CD4-positive, alpha-beta T cell treated with Interleukin-15 for 1 hour (primary cell): Measurements from ENCODE around the gene GNAZ.
"Not testable (repeated sequence)": the region's sequence is repeated elsewhere in the genome, so short reads cannot be mapped to it uniquely, and the experiment has no call there.

Source experiments
- DNase-seq: peaks from one replicate; pipeline ENCODE4 v3.0.0-alpha.2; 2020

Gene GNAZ

DNA sequence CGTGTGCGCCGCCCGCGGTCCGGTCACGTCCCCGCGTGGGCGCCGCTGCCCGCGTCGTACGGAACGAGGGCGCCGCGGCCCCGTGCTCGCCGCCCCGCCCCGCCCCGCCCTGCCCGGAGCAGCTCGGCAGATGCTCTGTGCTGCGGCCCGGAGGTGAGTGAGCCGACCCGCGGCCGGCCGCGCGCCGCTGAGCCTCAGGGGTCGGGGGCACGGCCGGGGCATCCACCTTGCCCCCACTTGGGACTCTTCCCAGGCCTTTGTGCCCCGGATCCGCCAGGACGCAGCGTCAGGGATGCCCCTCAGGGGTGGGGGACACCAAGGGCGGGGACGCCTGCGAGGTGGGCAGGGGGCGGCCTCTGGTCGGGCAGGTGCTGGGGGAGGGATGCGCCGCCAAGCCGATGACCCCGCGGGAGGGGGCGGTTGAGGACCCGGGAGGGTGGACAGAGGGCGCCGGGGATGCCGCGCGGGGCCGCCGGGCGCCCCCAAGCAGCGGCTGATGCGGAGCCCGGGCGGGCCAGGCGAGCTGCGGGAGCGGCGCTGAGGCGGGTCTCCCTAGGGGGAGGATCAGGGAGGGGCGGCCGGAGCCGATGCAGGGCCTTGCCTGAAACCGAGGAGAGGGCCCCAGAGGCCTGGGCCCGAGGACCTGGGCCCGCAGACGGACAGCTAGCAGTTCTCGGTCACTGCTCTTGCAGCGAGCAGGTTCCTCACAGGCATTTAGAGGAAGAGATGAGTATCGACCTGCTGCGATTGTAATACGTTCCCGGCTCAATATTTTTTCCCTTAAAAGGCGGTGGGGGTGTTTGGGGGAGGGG lies at the start of gene GNAZ:
Gene GNAZ, plus strand, starts transcription at position 102 of the 812 bp plus-strand sequence. CDS start 25,177 bp downstream, outside the sequence.
- DNase-seq, result peak; percentile 16

DNA sequence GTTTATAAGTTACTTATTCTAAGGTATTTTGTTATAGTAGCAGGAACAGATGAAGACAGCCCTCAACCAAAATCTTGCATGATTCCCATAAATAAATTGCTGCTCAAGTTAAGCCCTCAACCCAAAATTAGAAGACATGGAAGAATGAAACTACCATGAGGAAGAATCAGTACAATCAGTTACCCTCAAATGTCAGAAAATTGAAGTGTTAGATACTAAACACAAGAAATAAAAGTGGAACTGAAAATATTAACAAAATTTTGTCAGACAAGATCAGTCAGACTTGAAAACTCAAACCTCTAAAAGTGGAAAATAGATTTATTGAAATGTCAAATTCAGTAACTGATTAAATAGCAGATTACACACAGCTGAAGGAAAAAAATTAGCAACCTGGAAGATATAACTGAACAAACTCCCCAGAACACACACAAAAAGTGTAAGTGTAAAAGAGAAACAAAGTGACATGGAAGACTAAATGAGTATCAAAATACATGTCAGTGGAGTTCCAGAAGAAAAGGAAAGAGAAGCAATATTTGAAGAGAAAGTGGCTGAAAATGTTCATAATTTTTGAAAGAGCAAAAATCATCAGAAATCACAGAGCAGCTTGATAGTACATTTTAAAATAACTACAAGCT lies 49.5 kb upstream of the GNAZ start:
- DNase-seq, result no peak

DNA sequence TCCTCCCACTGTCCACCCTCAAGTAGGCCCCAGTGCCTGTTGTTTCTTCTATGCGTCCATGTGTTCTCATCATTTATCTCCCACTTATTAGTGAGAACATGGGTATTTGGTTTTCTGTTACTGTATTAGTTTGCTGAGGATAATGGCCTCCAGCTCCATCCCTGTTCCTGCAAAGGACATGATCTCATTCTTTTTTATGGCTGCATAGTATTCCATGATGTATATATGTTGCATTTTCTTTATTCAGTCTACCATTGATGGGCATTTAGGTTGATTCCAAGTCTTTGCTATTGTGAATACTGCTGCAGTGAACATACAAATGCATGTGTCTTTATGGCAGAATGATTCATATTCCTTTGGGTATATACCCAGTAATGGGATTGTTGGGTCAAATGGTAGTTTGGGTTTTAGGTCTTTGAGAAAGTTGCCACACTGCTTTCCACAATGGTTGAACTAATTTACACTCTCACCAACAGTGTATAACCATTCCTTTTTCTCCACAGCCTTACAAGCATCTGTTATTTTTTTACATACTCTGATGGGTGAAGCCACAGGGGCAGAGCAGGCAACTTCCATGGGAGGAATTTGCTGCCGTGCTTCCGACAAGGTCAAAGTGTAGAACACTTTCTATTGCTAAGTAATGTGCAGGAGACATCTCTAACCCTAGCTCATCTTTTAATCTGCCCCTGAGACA lies 48.5 kb upstream of the GNAZ start:
- DNase-seq, result not testable (repeated sequence)

DNA sequence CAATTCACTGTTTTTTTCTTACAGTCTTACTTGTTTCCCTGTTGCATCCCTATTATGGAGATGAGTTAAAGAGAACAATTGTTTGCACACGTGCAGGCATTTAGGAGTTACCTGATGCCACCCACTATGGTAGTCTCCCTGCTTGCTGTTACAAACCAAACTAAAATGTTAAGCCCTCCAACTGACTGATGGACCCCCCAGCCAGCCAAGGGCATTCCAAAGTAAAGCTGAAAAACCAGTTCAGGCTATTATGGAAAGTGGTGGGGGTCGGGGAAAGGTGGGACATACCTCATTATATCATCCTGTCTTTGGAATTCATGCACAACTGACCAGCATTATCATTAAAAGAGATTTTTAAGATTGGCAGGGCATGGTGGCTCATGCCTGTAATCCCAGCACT lies 47.0 kb upstream of the GNAZ start:
- no peak for DNase-seq

DNA sequence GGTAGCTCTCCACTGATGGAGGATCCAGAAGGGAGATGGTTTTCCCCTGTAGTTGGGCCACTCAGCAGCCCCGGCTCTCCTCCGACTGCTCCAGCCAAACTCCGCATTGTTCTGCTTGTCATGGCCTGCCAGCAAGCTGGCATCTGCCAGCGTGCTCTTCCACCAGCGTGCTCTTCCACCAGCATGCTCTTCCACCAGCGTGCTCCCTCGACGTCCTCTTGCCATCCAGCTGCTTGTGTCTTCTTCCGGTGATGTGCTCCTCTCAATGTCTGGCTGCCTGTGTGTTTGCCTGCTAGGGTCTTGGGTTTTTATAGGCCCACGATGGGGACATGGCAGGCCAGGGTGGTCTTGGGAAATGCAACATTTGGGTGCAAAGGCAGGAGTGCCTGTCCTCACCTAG lies 43.5 kb upstream of the GNAZ start:
- DNase-seq, result no peak

DNA sequence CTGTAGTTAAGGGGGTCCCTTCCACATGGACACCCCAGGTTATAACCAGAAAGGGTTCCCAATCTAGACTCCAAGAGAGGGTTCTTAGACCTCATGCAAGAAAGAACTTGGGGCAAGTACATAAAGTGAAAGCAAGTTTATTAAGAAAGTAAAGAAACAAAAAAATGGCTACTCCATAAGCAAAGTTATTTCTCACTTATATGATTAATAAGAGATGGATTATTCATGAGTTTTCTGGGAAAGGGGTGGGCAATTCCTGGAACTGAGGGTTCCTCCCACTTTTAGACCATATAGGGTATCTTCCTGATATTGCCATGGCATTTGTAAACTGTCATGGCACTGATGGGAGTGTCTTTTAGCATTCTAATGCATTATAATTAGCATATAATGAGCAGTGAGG lies 42.5 kb upstream of the GNAZ start:
- DNase-seq, result not testable (repeated sequence)

DNA sequence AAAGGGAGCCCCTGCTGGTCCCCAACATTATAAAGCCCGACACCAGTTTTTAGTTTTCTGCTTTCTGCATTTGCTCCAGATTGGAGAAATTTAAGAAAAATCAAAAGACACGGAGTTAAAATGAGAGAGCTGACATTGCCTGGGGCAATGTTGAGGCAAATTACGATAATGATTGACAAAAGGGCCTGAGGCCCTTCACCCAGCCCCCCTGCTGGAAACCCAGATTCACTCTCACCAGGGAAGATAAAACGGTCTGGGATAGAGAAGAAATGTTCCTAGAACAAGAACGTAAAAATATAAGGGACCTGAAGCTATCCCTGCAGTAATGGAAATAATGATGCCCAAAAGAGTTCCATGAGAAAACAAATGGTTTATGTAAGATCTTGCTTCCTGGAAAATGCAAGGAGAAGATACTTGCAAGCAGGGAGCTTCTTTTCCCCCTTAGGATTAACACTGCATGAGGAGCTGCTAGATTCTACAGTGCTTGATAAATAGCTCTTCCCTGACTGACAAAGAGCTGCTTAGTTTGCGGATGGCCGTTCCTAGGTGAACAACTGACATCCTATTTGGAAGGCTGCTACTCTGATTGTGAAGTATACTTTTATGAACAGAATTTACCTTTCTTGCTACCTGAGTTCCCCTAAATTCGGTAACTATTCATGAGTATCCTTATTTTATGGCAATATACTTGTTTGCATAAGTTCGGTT lies 40.6 kb upstream of the GNAZ start:
- no peak for DNase-seq

DNA sequence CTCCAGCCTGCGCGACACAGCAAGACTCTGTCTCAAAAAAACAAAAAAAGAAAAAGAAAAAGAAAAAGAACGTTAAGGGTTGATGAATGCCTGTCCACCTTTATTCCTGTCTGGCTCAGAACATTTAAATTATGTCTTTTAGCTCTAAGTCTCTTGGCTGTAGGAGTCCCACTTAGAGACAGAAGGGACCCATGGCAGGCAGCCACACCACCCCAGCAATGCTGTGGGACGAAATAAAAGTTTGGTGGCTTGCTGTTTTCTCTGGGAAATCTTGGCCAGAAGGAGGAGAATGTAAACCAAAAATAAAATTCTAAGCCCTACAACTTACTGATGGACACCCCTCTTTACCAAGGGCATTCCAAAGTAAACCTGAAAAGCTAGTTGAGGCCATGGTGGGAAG lies 38.9 kb upstream of the GNAZ start:
- no peak for DNase-seq

DNA sequence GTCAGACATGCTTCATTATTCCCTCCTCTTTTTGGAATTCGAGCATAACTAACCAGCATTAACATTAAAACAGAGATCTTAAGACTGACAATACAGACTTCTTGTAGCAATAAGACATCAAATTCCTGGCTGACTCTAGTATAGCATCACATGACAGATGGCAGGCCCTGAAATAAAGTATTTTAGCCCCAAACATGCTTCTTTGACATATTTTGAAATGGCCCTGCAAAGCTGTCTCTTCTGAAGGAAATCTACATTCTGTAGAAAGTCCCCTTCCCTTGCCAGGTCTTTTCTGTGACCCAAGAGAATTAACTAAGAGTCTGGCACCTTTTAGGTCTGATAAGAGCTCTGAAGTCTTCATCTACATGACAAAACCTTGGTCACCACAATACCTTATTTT lies 38.5 kb upstream of the GNAZ start:
- DNase-seq, result no peak

DNA sequence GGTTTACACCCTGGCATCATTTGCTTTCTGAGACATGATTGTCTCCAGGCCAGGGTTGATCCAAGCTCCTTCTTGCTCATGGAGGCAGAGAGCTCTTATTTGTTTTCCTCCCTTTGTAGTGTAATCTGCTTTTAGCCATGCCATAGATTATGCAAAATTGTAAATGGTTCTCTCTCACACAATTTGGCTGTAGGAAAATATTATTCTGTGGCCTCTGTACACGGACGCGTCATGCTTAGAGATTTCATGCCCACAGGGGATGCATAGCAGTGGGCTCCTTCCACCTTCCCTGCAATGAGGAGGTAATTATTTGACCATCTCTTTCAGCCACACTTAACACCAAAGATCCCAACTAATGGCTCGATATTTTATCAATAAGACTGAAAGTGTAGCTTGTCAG lies 37.7 kb upstream of the GNAZ start:
- no peak for DNase-seq

DNA sequence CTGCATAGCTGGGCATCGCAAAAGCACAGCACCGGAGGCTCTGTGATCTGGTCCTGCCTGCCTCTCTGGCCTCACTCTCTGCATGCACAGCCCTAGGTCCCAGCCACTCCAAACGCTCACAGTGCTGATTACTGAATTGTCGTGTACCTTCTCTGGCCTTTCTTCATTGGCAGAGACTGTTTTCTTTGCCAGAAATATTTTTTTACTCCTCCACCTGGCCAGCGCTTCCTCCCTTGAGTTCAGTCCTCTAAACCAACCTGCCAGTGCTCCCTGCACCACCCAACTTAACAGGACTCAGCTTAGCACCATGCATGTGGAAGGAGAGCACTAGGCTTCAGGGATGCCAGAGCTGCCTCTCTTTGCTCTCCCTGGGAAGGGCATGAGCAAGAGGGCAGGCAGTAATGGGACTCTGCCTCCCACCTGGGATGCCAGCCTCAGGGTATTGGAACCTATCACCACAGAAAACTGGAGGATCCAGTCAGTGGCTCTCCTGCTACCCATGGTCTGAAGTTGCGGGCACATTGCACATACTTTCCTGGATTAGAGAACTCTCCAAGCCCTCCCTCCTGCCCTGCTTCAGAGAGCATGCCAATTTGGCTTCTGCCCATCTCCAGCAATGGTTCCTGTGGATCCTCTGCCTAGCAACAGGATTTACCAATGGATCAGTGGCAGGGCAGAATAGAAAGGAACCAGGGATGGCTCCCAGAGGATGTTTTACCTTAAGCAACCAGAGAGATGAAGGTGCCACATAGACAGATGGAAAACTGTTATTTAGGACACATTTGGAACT lies 37.0 kb upstream of the GNAZ start:
- no peak for DNase-seq

DNA sequence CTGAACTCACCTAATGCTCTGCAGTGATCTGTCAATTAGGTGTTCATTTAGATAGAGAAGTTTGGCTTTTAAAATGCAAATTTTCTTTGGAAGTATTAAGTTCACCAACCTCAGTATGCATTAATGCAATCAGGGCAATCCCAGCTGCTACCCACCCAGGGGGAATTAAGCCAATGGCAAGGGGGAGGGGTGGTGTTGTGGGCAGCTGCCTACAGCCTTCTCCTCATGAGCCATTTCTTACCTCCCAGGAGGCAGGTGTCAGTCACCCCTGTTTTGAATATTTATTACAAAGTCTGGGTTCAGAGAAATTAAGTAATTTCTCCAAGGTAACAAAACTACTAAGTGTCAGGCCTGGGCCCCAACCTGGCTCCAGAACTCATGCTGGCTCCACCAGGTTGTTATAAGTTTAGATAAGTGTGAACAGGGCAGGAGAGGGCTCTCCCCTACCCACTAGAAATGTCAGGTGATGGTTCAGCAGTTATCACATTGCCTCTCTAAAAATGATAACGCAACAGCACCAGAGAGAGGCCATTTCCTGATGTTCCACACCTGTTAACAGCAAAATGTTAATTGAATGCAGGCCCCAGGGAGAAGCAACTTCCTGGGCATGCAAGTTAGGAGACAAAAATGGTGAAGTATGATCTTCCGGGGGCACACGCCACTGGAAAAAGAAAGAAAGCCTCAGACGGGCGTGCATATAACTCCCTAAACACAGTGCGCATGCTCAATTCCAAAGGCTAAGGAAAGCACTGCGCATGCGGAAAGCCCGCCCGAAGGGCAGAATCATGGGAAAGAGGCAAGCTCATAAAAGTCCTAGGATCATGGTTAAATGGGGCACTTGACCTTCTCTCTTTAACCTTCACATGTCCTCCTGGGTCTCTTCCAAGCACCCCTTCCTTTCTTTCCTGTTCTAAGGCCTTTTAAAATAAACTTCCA lies 35.4 kb upstream of the GNAZ start:
- DNase-seq, result no peak

DNA sequence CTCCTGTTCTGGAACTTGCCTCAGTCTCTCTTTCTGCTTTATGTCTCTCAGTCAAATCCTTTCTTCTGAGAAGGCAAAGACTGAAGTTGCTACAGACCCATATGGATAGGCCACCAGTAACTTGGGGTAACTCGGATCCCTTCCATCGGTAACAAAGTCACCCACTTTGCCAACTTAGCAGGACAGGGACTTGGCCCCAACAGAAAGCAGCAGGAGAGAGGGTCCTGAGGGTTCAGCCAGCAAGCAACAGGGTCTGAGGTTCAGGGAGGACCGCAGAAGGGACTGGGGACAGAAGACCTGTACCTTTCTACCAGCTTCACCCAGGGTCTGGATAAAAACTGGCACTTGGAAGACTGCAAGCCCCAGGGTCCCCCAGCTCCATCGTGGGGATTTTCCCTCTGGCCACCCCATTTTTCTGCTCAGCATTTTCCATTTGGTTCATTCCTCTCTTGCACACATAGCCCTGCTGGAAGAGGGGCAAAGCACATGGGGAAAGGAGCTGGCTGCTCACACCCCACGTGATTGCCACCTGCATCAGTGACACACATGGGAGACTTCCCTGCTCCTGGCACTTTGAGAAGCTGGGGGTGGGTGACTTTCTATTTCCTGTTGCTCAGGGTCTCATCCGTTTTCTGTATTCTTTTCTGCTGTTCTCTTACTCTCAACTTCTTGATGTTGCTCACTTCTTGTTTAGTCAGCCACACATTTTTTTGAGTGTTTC lies 34.6 kb upstream of the GNAZ start:
- DNase-seq, result peak; percentile 34

DNA sequence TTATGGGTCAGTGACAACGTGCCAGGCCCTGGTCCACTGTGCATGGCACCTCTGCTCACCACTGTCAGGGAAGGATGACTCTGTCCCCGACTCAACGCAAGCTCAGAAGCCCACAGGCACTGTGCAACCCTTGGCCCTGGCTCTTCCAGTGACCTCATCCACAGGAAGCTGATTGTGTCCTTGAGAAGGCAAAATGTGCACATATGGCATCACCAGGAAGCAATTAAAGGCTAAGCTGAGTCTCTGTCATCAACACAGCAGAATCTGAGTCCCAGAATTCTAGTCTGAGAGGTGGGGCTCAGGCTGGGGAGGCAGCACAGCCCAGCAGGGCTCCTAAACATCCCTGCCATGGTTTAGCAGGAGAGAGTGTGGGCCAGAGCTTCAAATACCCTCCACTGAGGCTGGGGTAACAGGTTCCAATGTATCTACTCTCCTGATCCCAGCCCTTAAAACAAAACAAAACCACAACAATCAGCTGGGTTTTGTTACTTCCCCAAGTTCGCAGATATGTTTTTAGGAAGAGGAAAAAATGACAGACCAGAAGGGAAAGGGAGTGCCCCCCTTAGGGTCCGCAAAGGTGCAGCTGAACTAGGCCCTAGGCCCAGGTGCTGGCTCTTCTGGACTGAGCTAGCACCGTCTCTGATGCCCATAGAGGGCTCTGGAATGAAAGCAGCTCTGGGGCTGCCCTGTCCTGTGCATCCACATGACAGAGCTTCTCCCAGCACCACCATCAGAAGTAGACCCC lies 33.5 kb upstream of the GNAZ start:
- no peak for DNase-seq

DNA sequence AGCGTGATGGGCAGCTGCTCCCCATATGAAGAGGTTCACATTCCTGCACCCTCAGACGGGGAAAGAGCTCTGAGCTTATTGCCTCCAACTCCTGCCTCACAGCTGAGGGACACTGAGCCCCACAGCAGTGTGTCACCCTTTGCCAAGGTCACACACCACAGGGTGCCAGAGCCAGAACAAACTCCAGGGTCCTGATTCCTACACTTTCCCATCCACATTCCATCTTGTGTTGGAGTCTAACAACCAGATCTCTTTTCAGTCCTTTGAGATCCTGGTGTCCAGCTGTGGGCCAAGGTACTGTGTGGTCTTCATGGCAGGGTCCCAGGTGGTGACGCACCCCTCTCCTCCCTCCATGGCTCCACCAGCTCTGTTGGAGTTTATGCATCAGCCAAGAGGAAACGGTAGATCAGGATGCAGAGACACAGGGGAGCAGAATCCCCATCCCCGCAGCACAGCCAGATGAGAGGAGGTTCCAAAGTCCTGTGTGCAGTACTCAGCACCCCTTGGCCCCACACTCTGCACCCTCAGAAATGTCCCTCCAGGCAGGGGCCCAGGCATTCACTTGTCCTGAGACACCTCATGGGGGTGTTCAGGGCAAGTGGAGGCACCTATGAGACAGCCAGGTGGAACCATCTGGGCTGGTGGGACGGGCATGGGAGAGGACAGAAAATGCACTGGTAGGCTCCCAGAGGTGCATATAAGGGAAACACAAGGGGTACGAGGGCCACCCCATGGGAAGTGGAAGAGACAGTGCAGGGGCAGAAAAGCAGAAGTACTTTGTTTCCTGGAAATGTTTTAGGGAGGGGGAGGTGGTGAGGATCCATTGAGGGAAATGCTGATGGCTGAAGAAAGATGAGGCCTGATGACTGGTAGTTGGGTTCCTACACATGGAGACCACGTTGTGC lies 32.6 kb upstream of the GNAZ start:
- no peak for DNase-seq

DNA sequence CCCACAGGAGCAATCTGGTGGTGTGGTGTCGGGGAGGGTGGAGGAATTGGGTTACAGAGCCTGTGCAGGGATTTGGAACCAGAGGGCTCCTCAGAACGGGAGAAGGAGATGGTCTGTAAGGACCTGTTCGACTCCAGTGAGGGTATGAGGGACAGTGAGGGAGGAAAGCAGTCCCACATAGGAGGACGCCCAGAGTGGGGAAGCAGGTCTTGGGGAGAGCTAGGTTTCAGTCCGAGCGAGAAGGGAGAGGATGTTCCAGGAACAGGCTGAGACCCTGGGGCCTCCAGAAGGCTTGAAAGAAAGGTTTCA lies 32.0 kb upstream of the GNAZ start:
- DNase-seq, result no peak

DNA sequence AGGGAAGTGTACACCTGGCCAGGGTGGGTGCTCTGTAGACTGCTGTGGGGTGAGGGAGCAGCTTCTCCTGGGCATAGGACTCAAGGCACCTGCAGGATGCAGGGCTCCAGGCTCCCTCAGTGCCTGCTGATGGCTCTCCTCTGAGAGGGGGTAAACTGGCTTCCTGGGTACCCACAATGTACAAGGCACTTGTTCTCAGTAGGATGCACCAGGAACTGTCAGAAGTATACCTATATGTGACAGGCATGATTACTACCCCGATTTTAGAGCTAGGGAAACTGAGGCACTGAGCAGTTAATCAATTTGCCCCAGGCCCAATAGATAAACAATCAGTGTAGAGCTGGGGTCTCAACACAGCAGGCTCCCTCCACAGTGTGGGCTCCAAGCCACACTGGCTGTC lies 31.4 kb upstream of the GNAZ start:
- DNase-seq, result no peak

DNA sequence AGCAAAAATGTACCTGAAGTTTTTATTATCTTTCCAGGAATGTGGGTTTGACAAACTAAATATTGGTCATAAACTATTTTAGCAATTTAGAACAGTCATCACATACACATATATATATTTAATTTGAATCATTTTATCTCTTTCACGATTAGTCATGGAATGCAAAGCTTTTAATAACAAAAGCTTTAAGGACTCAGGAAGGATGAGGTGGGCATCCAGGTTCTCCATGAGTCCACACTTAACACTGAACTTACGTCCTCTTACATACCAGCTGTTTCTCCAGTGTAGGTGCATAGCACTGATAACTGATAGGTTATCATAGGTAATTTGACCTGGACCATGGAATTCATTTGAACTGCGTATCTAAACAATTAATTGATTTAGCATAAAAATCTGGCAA lies 28.1 kb upstream of the GNAZ start:
- DNase-seq, result no peak

DNA sequence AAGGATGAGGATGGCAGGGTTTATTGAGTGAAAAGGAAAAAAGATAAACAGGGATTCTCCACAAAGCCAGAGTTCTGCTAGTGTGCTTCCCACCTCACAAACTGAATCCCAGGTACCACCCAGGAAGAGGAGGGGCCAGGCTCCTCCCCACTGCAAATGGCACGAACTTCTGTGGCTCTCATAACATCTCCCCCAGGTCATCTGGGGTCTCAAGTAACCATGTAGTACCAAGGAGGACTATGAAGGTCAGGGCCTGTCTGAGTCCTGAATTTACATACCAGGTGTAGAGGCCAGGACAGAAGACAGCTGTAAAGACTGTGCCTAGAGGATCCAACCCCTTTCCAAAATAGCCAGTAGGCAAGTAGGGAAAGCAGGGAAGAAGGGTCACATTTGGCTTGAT lies 25.7 kb upstream of the GNAZ start:
- no peak for DNase-seq
